HepG2 (cell line): ENCODE measurements around the gene PEPD. TPM values are rescaled to one million over a fixed set of nuclear protein-coding genes. Genes with fewer than 3 reads are reported as not detected.

Experiments used
- ATAC-seq: fragments of 200-7000 bp; cut with Tn5 transposase; 3 replicates; pipeline ENCODE4 v1.9.1; 2020; ENCODE audit warnings: mild to moderate bottlenecking, moderate library complexity
- BruUV-seq: library from RNA; stranded (reverse); fragments of 400-500 nt; replicated peaks from 2 replicates; lab custom pipeline; 2021; lab: Mats Ljungman, UMichigan
- CTCF ChIA-PET: fragments of 300-600 bp; formaldehyde crosslinking; extraction: SDS; loops from one replicate; lab custom pipeline; 2021; ENCODE audit warnings: low total read pairs, inconsistent platforms, low intra/inter-chr PET ratio; lab: Yijun Ruan, JAX
- POLR2A ChIA-PET: fragments of 350-600 bp; sonication (Branson Sonifier 250); formaldehyde crosslinking; loops from one replicate; lab custom pipeline; 2020; ENCODE audit warnings: antibody characterized with exemption, inconsistent platforms; lab: Yijun Ruan, JAX
- DNase-seq: peaks from one replicate; pipeline ENCODE4 v3.0.0-alpha.2; 2015; ENCODE audit warnings: low spot score
- FAIRE-seq: peaks from 3 replicates; lab custom pipeline; 2011; peaks lifted over from hg19 to GRCh38; lab: Jason Lieb, UNC
- H2AFZ ChIP-seq: one replicate; pipeline ENCODE4 v1.6.1; 2011; ENCODE audit warnings: low read length, inconsistent platforms
- H3K27ac ChIP-seq: fragments of 300-600 bp; 3 replicates; pipeline ENCODE4 v1.8.0; 2011; ENCODE audit warnings: mixed run types, mild to moderate bottlenecking, mixed read lengths, low read length, inconsistent platforms; ENCODE audit not compliant: insufficient read depth; ENCODE audit errors: extremely low read length
- H3K27me3 ChIP-seq, 2 experiments: fragments of 200-600 bp in 1 of 2; 2 replicates in 1 of 2; 3 replicates in 1 of 2; pipeline versions ENCODE4 v1.6.0 to v1.8.0; 2011; ENCODE audit warnings: low read length in 2 of 2, mild to moderate bottlenecking in 2 of 2, moderate library complexity in 2 of 2, inconsistent platforms in 1 of 2; ENCODE audit not compliant: insufficient read depth in 2 of 2, control insufficient read depth in 1 of 2
- H3K36me3 ChIP-seq, 2 experiments: fragments of 200-600 bp in 1 of 2; replicated peaks in 1 of 2; 2 replicates in 1 of 2; 3 replicates in 1 of 2; pipeline versions ENCODE4 v1.5.1 to v1.8.0; 2011; ENCODE audit warnings: low read length in 2 of 2, inconsistent platforms in 1 of 2; ENCODE audit not compliant: insufficient read depth in 2 of 2, control insufficient read depth in 1 of 2
- H3K4me1 ChIP-seq: 2 replicates; pipeline ENCODE4 v1.5.1; 2012; ENCODE audit warnings: low read length, inconsistent platforms; ENCODE audit not compliant: insufficient read depth
- H3K4me2 ChIP-seq: 2 replicates; pipeline ENCODE4 v1.6.0; 2011; ENCODE audit warnings: low read depth, low read length, inconsistent platforms
- H3K4me3 ChIP-seq, 3 experiments: fragments of 200-600 bp in 1 of 3; sonication (generic), shearing (Covaris generic) in 1 of 3; replicated peaks in 1 of 3; 2 replicates each; pipeline ENCODE4 v1.5.1; 2011 to 2016; ENCODE audit warnings: low read length in 3 of 3, inconsistent platforms in 2 of 3, low read depth in 2 of 3, mild to moderate bottlenecking in 2 of 3, control low read depth in 1 of 3, mixed read lengths in 1 of 3; ENCODE audit not compliant: insufficient read depth in 1 of 3
- H3K79me2 ChIP-seq: one replicate; pipeline ENCODE4 v1.6.1; 2011; ENCODE audit warnings: low read length, inconsistent platforms; ENCODE audit not compliant: insufficient read depth
- H3K9ac ChIP-seq: 2 replicates; pipeline ENCODE4 v1.6.0; 2011; ENCODE audit warnings: mild to moderate bottlenecking, low read depth, low read length, inconsistent platforms; ENCODE audit not compliant: insufficient read depth
- H3K9me3 ChIP-seq: 2 replicates; pipeline ENCODE4 v1.5.1; 2012; ENCODE audit warnings: mild to moderate bottlenecking, low read length
- H4K20me1 ChIP-seq: 2 replicates; pipeline ENCODE4 v1.6.0; 2011; ENCODE audit warnings: inconsistent platforms, mild to moderate bottlenecking, low read length, moderate library complexity; ENCODE audit not compliant: insufficient read depth
- ATF3 ChIP-seq: sonication (generic); formaldehyde crosslinking; IDR thresholded peaks from 2 replicates; pipeline ENCODE4 v1.4.0; 2020; ENCODE audit warnings: missing genetic modification reagents
- BRCA1 ChIP-seq: sonication (generic); formaldehyde crosslinking; IDR thresholded peaks from 2 replicates; pipeline ENCODE4 v1.4.0; 2020; ENCODE audit warnings: missing genetic modification reagents
- IKZF1 ChIP-seq: fragments of 450-650 bp; IDR thresholded peaks from 2 replicates; pipeline ENCODE4 v1.7.1; 2016
- NFE2L2 ChIP-seq: fragments of 150-350 bp; IDR thresholded peaks from 2 replicates; pipeline ENCODE4 v1.6.1; 2014; ENCODE audit warnings: low read length
- RARG ChIP-seq: sonication (generic); formaldehyde crosslinking; IDR thresholded peaks from 2 replicates; pipeline ENCODE4 v1.4.0; 2020; ENCODE audit warnings: low read depth, mild to moderate bottlenecking, missing genetic modification reagents
- SRY ChIP-seq: sonication (generic); formaldehyde crosslinking; IDR thresholded peaks from 2 replicates; pipeline ENCODE4 v1.8.0; 2022; ENCODE audit warnings: mild to moderate bottlenecking, missing genetic modification reagents
- STAG1 ChIP-seq: sonication (generic); formaldehyde crosslinking; IDR thresholded peaks from 2 replicates; pipeline ENCODE4 v1.4.0; 2020; ENCODE audit warnings: missing genetic modification reagents
- ZBTB14 ChIP-seq: sonication (generic); formaldehyde crosslinking; IDR thresholded peaks from 2 replicates; pipeline ENCODE4 v1.4.0; 2020; ENCODE audit warnings: missing genetic modification reagents
- ZNF383 ChIP-seq: sonication (generic); formaldehyde crosslinking; IDR thresholded peaks from 2 replicates; pipeline ENCODE4 v1.4.0; 2020; ENCODE audit warnings: missing genetic modification reagents, mild to moderate bottlenecking, borderline replicate concordance
- ZNF83 ChIP-seq: sonication (generic); formaldehyde crosslinking; IDR thresholded peaks from 2 replicates; pipeline ENCODE4 v1.4.0; 2020; ENCODE audit warnings: missing genetic modification reagents, mild to moderate bottlenecking, borderline replicate concordance
- ZXDC ChIP-seq: sonication (generic); formaldehyde crosslinking; IDR thresholded peaks from 2 replicates; pipeline ENCODE4 v1.5.0; 2020; ENCODE audit warnings: mild to moderate bottlenecking, missing genetic modification reagents
- WGBS: methylation state at CpG from one replicate; pipeline ENCODE4 v1.1.6; 2017; ENCODE audit warnings: low lambda C conversion rate; 5-methylcytosine and 5-hydroxymethylcytosine counted together
- in situ Hi-C: cut with HindIII; loops from 2 replicates; pipeline ENCODE4 v1.10.0; 2017; ENCODE audit warnings: low pct_unique_long_range_greater_than_20kb; ENCODE audit not compliant: extremely low pct_ligation_motif_present
- intact Hi-C: fragments of 100-400 bp; cut with micrococcal nuclease; formaldehyde crosslinking; loops from one replicate; pipeline ENCODE4 v1.10.0; 2022; ENCODE audit not compliant: unreplicated experiment
- polyA plus RNA-seq, 8 experiments: library from polyadenylated mRNA; depleted of rRNA in 3 of 8; stranded (reverse) in 7 of 8; unstranded in 1 of 8; fragments of >200 nt; fragmentation: Illumina TruSeq in 4 of 8; extraction: Trizol in 4 of 8; gene quantifications; 2 replicates each; pipeline versions ENCODE4 v1.2.1 to v1.2.3, GENCODE V29; 2011 to 2016; ENCODE audit warnings: low read depth in 4 of 8, missing spikeins in 1 of 8, mixed read lengths in 1 of 8; ENCODE audit not compliant: insufficient read depth in 1 of 8
- total RNA-seq, 5 experiments: library from RNA; depleted of rRNA; stranded (reverse); fragments of >200 nt; fragmentation: Illumina TruSeq; extraction: Trizol; gene quantifications; 2 replicates each; pipeline ENCODE4 v1.2.3, GENCODE V29; 2016; ENCODE audit warnings: low read depth in 1 of 5
- TF ChIP-seq, protein P1 (sequence below): sonication (generic); formaldehyde crosslinking; IDR thresholded peaks from 2 replicates; pipeline ENCODE4 v1.4.0; 2020; ENCODE audit warnings: missing genetic modification reagents, borderline replicate concordance

The PEPD gene
- total and polyA plus RNA-seq, 2 of the 13 experiments (the other 11 are each of a cell fraction or from before 2014, with no cell fraction given), result 60.7 to 75.1 TPM

- TF ChIP-seq, protein P1, sequence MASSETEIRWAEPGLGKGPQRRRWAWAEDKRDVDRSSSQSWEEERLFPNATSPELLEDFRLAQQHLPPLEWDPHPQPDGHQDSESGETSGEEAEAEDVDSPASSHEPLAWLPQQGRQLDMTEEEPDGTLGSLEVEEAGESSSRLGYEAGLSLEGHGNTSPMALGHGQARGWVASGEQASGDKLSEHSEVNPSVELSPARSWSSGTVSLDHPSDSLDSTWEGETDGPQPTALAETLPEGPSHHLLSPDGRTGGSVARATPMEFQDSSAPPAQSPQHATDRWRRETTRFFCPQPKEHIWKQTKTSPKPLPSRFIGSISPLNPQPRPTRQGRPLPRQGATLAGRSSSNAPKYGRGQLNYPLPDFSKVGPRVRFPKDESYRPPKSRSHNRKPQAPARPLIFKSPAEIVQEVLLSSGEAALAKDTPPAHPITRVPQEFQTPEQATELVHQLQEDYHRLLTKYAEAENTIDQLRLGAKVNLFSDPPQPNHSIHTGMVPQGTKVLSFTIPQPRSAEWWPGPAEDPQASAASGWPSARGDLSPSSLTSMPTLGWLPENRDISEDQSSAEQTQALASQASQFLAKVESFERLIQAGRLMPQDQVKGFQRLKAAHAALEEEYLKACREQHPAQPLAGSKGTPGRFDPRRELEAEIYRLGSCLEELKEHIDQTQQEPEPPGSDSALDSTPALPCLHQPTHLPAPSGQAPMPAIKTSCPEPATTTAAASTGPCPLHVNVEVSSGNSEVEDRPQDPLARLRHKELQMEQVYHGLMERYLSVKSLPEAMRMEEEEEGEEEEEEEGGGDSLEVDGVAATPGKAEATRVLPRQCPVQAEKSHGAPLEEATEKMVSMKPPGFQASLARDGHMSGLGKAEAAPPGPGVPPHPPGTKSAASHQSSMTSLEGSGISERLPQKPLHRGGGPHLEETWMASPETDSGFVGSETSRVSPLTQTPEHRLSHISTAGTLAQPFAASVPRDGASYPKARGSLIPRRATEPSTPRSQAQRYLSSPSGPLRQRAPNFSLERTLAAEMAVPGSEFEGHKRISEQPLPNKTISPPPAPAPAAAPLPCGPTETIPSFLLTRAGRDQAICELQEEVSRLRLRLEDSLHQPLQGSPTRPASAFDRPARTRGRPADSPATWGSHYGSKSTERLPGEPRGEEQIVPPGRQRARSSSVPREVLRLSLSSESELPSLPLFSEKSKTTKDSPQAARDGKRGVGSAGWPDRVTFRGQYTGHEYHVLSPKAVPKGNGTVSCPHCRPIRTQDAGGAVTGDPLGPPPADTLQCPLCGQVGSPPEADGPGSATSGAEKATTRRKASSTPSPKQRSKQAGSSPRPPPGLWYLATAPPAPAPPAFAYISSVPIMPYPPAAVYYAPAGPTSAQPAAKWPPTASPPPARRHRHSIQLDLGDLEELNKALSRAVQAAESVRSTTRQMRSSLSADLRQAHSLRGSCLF (CRISPR knock-in tag), result no peak
- TF ChIP-seq ZBTB14 (CRISPR knock-in tag) (no peak), IKZF1 (no peak)
These were observed 132.7 kb downstream of the PEPD start (continued) for GRCh38 chr19:33388725-33389420.

DNA sequence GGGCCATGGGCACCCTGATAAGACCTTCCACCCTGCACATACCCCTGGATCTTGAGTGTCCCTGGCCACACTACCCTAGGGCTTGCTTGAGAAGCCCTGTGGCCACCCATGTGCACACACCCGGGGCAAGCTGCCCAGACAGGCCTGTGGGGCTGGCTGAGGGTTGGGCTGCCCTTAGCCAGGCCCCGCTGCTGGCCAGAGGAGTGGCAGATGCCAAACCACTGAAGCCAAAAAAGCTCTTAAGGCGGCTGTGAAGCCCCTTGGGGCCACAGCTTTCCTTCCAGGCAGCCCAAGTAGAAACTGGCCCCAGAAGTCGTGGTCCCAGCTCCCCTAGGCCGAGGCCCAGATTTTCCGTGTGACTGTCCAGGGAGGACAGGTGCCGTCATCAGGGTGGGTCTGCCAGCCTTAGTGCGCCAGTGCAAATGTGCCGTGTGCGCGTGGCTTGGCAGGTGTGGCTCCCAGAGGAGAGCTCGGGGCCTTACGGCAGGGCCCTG is 133.3 kb downstream of the PEPD start:
- intact Hi-C loops, result no loop called here
- Histone ChIP-seq H3K9ac (no peak overlapping the region), H3K27ac (no peak overlapping the region), H3K79me2 (peaks cover 33% of the 10 kb centered on the region), H3K9me3 (no peaks in the 10 kb centered on the region), H3K27me3 (no peaks in the 10 kb centered on the region), H2AFZ (no peak overlapping the region), H3K36me3 (peaks cover 6 to 18% of the 10 kb centered on the region in 2 experiments), H3K4me1 (peaks cover 46% of the 10 kb centered on the region), H3K4me3 (no peak overlapping the region), H4K20me1 (0 out of 2 replicates have a peak, but pooled peaks cover 2% of the 10 kb centered on the region), H3K4me2 (no peak overlapping the region)
- 93% methylated on average over 6 of the region's 13 CpGs for WGBS
- FAIRE-seq, result no peak
- TF ChIP-seq RARG (CRISPR knock-in tag) (no peak), ZNF383 (CRISPR knock-in tag) (no peak), SRY (CRISPR knock-in tag) (no peak), STAG1 (CRISPR knock-in tag) (no peak), ZNF83 (CRISPR knock-in tag) (no peak), ZXDC (CRISPR knock-in tag) (no peak), BRCA1 (no peak), NFE2L2 (no peak), ATF3 (CRISPR knock-in tag) (no peak)
- no TSS peak for BruUV-seq
- in situ Hi-C loops, result no loop called here
- no peak for DNase-seq
- ChIA-PET CTCF (no interaction called here), POLR2A (interaction anchor here (1.3 to 4.7 kb wide), 2 partner anchors 11 to 15 kb away, joined by 5 to 35 read pairs; partner anchors contain the start of gene CEBPG)
- ATAC-seq, result no peak
